ENCODE data around the gene ASF1B. TPM values are rescaled to one million over a fixed set of nuclear protein-coding genes. Genes with fewer than 3 reads are reported as not detected.

Gene ASF1B
- total RNA-seq, 2 experiments from 2014 or later: 93.5 to 94.8 TPM

DNA sequence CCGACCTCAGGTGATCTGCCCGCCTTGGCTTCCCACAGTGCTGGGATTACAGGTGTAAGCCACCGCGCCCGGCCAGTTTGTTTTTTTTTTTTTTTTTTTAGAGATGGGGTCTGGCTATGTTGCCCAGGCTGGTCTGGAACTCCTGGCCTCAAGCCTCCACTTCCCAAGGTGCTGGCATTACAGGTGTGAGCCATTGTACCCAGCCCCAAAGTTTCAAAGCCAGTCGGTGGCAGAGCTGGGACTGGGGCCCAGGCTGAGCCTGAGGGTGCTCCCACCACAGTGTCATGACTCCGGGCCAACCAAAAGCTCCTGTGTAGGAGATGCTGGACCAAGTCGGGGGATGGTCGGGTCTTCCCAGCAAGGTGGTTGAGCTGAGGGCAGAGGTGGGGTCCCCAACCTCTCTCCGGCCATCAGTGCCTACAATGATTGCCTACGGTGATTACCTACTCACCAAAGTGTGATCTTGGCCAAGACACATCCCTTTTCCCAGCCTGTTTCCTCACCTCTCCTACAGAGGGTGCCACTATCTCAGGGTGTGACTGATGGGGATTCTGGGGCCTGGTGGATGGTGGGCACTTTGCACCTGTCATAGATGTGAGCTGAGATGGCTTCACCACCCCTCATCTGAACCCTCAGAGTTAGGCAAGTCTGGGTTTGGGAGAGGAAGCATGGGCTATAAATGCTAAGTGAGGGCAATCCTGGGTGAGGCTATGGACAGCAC is 40.0 kb downstream of the ASF1B start:
- ChIA-PET CTCF (interaction anchor here (0.8 to 1.2 kb wide), 2 partner anchors 19 to 40 kb away, joined by 4 read pairs; partner anchors contain the start of gene ASF1B), POLR2A (interaction anchor here (0.9 to 1.4 kb wide), 2 partner anchors 15 to 40 kb away, joined by 3 read pairs; partner anchors contain the start of gene ASF1B)
- no peaks in the 10 kb centered on the region for H3K27me3 Mint-ChIP-seq
- no peak overlapping the region for H3K4me3 Mint-ChIP-seq
- H3K4me1 Mint-ChIP-seq: peaks cover 10% of the 10 kb centered on the region
- H3K36me3 Mint-ChIP-seq (ENCODE audit: low read depth): peaks cover 23% of the 10 kb centered on the region
- no peak overlapping the region for H3K27ac Mint-ChIP-seq
- H3K9me3 Mint-ChIP-seq: peaks cover 9% of the 10 kb centered on the region
- no peak for DNase-seq

DNA sequence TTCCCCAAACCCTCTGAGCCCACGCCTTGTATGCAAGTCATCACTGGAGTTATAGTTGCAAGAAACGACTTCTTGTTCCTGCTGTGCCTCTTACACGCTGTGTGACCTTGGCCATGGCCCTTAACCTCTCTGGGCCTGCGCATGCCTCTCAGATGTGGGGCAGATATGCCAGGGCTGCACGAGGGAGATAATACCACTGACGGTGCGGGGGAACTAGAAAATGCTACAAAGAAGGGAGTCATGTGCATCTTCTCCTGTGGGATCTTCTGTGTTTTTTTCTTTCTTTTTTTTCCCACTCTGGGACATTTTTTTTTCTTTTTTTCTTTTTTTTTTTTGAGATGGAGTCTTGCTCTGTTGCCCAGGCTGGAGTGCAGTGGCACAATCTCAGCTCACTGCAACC is 41.5 kb downstream of the ASF1B start:
- CTCF ChIA-PET: interaction anchor here (1.3 kb wide), 1 partner anchor 19 kb away, joined by 11 read pairs; no protein-coding TSS in a partner anchor
- peaks cover 11% of the 10 kb centered on the region for H3K4me1 Mint-ChIP-seq

DNA sequence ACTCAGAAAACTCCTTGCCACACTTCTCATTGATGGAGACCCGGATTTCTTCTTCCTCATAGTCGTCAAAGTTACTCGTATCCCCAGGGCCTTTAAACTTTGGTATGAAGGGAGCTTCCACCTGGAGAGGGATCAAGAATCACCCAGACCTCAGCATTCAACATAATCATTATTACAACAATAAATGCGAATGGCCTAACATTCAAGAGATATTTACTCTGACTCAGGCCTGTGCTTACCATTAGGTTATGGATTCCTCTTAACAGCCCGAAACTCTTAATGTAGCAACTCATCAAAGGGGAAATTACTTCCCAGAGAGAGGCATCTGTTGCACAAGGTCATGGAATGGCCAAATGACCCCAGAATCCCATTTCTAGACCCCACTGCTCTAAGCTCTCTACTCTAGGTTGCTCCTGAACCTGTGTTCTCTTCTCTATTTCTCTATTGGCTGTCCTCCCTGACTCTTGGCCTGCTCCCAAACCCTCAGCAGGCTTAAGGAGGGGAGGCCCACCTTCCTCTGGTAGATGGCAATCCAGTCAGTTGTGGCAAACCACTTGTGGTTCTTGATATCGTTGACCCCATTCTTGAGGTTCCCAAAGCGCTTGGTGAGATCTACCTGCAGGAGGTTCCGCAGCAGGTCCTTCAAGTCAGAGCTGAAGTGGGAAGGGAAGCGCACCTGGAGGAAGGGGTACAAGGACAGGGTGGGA is 43.1 kb downstream of the ASF1B start:
- Mint-ChIP-seq H3K36me3 (ENCODE audit: low read depth) (peaks cover 32% of the 10 kb centered on the region), H3K27me3 (no peaks in the 10 kb centered on the region), H3K4me1 (peaks cover 18% of the 10 kb centered on the region), H3K27ac (no peak overlapping the region), H3K9me3 (peaks cover 9% of the 10 kb centered on the region), H3K4me3 (peak overlapping the region; percentile 52)
- DNase-seq: no peak
- ChIA-PET POLR2A (interaction anchor here (0.6 to 0.7 kb wide), 2 partner anchors 13 to 288 kb away, joined by 3 to 4 read pairs; partner anchors contain the start of gene ADGRE5), CTCF (no interaction called here)

More for the DNA sequence above, 41.5 kb downstream of the ASF1B start:
- no peak for DNase-seq
- POLR2A ChIA-PET: interaction anchor here (1.0 to 1.2 kb wide), 2 partner anchors 21 to 42 kb away, joined by 4 to 5 read pairs; partner anchors contain the start of gene ASF1B
- H3K9me3 Mint-ChIP-seq: peaks cover 9% of the 10 kb centered on the region
- no peaks in the 10 kb centered on the region for H3K27me3 Mint-ChIP-seq
- H3K4me3 Mint-ChIP-seq: no peak overlapping the region
- H3K27ac Mint-ChIP-seq: no peak overlapping the region
- H3K36me3 Mint-ChIP-seq (ENCODE audit: low read depth): peaks cover 23% of the 10 kb centered on the region

DNA sequence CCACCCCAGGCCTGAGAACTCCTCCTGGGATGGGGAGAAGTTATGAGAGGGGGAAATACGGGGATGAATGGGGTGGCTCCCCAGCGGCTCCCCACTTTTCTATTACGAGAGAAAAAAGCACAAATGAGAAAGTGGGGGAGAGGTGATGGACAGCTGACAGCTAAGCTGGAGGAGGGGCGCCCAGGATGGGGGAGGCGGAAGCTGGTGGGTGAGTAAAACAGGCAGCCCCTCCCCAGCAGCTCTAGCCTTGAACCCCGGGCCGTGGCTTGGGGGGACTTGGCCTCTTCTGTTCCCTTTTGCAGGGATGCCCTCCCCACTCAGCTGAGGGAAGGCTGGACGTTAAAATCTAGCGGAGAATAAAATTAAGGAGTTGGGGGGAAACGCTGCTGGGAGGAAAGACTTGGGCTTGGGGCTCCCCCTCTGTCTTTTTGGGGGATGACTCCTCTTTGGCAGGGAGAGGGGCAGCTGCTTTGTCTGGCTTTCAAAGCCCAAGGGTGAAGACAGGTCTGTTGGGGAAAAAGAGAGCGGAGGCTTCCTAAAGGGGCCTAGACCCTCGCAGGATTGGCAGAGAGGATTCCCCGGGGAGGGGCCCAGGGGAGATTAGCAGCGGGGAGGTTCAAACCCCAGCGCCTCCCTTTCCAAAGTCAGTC is 44.5 kb downstream of the ASF1B start:
- Mint-ChIP-seq H3K27me3 (no peaks in the 10 kb centered on the region), H3K4me1 (peaks cover 23% of the 10 kb centered on the region), H3K9me3 (peaks cover 9% of the 10 kb centered on the region), H3K4me3 (peak overlapping the region; percentile 99), H3K36me3 (ENCODE audit: low read depth) (peaks cover 32% of the 10 kb centered on the region), H3K27ac (peak overlapping the region; percentile 98)
- CTCF ChIA-PET: interaction anchor here (0.8 to 1.7 kb wide), 2 partner anchors 23 to 45 kb away, joined by 4 read pairs; partner anchors contain the start of gene ASF1B
- POLR2A ChIA-PET: interaction anchor here (0.6 to 1.7 kb wide), 9 partner anchors 10 to 247 kb away, joined by 3 to 11 read pairs (median 4); partner anchors contain the start of genes ASF1B, IL27RA and PRKACA
- peak; percentile 52 for DNase-seq

DNA sequence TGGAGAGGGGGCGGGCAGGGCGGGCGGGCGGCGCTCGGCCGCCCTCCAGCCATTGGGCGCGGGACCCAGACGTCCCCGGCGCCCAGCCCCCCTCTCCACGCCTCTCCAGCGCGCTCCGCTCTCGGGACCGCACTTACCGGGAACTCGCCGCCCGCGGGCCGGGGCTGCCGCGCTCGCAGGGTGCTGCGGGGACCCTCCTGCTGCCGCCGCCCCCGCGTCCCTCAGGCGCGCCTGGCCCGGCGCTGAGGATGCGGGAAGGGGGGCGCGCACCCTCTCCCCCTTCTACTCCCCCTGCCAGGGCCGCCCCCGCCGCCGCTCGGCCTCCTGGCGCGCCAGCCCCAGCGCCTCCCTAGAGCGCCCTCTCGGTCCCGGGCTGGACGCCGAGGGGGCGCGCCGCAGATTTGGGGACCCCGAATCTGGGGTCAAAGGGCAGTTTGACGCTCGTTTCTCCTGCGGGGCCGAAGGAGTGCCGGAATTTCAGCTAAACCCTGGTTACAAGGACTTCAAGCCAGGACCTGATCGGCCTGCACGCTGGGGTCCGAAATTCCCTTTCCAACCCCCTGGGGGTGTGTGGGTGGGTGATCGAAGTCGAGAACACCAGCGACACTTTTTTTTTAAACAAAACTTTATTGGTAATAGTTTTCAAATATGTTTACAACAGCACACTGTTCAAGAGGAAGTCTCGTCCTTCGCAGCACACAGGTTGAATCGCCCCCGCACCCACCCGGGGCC is 45.1 kb downstream of the ASF1B start:
- H3K36me3 Mint-ChIP-seq (ENCODE audit: low read depth): peaks cover 27% of the 10 kb centered on the region
- CTCF ChIA-PET: interaction anchor here (0.8 to 1.7 kb wide), 2 partner anchors 23 to 45 kb away, joined by 4 read pairs; partner anchors contain the start of gene ASF1B
- peak overlapping the region; percentile 98 for H3K27ac Mint-ChIP-seq
- peak; percentile 80 for DNase-seq
- peaks cover 9% of the 10 kb centered on the region for H3K9me3 Mint-ChIP-seq
- POLR2A ChIA-PET: interaction anchor here (0.6 to 1.7 kb wide), 9 partner anchors 10 to 248 kb away, joined by 3 to 11 read pairs (median 4); partner anchors contain the start of genes ASF1B, IL27RA and PRKACA
- H3K4me3 Mint-ChIP-seq: peak overlapping the region; percentile 99
- H3K27me3 Mint-ChIP-seq: no peaks in the 10 kb centered on the region
- H3K4me1 Mint-ChIP-seq: peaks cover 23% of the 10 kb centered on the region

DNA sequence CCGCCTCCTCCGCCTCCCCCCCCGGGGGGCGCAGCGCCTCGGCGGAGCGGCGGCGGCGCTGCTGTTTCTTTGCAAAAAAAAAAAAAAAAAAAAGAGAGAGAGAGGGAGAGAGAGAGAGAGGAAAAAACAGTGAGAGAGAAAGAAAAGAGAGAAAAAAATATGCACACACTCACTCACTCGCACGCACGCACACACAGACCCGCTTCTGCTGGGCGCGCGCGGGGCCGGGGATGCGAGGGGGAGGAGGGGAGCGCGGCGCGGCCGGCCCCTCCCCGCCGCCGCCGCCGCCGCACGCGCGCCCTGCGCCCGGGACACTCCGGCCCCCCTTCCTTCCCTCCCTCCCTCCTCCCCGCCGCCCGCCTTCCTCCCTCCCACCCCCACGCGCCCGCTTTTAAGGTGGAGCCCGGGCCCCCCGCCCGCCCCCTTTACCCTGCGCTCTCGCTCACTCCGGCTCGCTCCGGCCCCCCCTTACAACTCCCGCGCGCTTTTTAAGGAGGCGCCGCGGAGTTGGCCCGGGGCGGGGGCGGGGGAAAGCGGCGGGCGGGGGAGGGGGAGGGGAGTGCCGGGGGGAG is 45.8 kb downstream of the ASF1B start, which contains the start of gene SAMD1:
Gene SAMD1 (minus strand): TSS at position 243 of the 572 bp plus-strand sequence.
- H3K27me3 Mint-ChIP-seq: no peaks in the 10 kb centered on the region
- peak within 1 kb of the TSS; percentile 98 for H3K27ac Mint-ChIP-seq
- H3K36me3 Mint-ChIP-seq (ENCODE audit: low read depth): peaks cover 27% of the 10 kb centered on the region
- CTCF ChIA-PET: interaction anchor here (2.0 kb wide), 1 partner anchor 46 kb away, joined by 8 read pairs; the partner anchor contains the start of gene ASF1B
- H3K4me1 Mint-ChIP-seq: peaks cover 23% of the 10 kb centered on the region
- peak within 1 kb of the TSS; percentile 99 for H3K4me3 Mint-ChIP-seq
- H3K9me3 Mint-ChIP-seq: peaks cover 9% of the 10 kb centered on the region
- DNase-seq: peak; percentile 83
- POLR2A ChIA-PET: interaction anchor here (0.9 to 2.9 kb wide), 8 partner anchors 9 to 210 kb away, joined by 3 to 15 read pairs (median 4); partner anchors contain the start of genes ASF1B and PRKACA

DNA sequence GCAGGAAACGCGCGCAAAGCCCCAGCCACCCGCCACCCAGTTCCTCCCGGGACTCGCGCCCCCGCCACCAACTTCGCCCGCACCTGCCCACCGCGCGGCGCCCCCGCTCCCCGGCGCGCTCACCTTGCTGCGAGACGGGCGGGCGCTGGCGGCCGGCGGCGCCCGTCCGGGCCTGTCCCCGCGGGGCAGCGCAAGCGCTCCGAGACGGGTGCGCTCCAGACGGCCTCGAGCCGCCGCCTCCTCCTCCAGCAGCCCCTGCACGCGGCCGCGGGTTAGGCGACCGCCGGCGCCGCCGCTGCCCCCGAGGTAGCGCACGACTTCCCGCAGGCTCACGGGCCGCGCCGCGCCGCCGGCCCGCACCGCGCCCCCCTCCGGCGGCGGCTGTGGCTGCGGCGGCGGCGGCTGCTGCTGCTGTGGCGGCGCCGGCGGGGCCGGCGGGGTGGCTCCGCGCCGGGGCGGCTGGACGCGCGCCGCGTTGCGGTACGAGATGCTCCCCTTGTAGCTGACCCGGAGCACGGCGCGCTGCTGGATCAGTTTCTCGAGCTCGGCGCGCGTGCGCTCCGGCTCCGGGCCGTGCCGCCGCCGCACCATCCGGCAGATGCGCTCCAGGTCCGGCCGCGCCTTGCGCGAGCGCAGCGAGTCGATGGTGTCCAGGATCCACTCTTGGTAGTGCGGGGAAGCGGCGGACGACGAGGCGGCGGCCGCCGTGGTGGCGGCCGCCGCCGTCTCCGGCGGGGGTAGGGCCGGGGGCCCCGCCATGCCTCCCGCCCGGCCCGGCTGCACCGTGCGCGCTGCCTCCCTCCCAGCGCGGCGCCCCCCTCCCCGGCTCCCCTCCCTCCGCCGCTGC is 46.5 kb downstream of the ASF1B start:
- Mint-ChIP-seq H3K36me3 (ENCODE audit: low read depth) (peaks cover 27% of the 10 kb centered on the region), H3K4me1 (peaks cover 23% of the 10 kb centered on the region), H3K27ac (peak overlapping the region; percentile 61), H3K4me3 (peak overlapping the region; percentile 78), H3K27me3 (no peaks in the 10 kb centered on the region), H3K9me3 (peaks cover 9% of the 10 kb centered on the region)
- DNase-seq: peak; percentile 52
- ChIA-PET CTCF (interaction anchor here (0.7 to 2.0 kb wide), 2 partner anchors 47 to 403 kb away, joined by 3 to 8 read pairs; partner anchors contain the start of gene ASF1B), POLR2A (interaction anchor here (1.0 to 2.9 kb wide), 5 partner anchors 29 to 253 kb away, joined by 3 to 15 read pairs (median 3); partner anchors contain the start of genes ASF1B and DCAF15)

DNA sequence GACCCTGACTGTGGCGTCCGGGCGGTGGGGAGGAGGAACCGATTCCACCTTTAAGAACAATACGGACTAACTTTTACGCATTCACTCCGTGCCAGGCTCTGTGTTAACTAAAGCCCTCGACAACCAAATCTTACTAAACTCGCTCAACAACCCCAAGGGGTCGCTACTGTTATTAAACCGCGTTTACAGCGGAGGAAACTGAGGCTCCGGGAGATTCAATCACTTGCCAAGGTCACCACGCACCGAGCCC is 47.1 kb downstream of the ASF1B start:
- Mint-ChIP-seq H3K27me3 (no peaks in the 10 kb centered on the region), H3K27ac (peak overlapping the region; percentile 61), H3K9me3 (peaks cover 9% of the 10 kb centered on the region), H3K36me3 (ENCODE audit: low read depth) (peaks cover 25% of the 10 kb centered on the region), H3K4me1 (peaks cover 23% of the 10 kb centered on the region), H3K4me3 (peak overlapping the region; percentile 78)
- POLR2A ChIA-PET: interaction anchor here (1.2 to 2.9 kb wide), 3 partner anchors 47 to 252 kb away, joined by 3 to 15 read pairs (median 4); partner anchors contain the start of genes ASF1B and DCAF15
- DNase-seq: no peak
- CTCF ChIA-PET: interaction anchor here (2.0 kb wide), 1 partner anchor 47 kb away, joined by 8 read pairs; the partner anchor contains the start of gene ASF1B

DNA sequence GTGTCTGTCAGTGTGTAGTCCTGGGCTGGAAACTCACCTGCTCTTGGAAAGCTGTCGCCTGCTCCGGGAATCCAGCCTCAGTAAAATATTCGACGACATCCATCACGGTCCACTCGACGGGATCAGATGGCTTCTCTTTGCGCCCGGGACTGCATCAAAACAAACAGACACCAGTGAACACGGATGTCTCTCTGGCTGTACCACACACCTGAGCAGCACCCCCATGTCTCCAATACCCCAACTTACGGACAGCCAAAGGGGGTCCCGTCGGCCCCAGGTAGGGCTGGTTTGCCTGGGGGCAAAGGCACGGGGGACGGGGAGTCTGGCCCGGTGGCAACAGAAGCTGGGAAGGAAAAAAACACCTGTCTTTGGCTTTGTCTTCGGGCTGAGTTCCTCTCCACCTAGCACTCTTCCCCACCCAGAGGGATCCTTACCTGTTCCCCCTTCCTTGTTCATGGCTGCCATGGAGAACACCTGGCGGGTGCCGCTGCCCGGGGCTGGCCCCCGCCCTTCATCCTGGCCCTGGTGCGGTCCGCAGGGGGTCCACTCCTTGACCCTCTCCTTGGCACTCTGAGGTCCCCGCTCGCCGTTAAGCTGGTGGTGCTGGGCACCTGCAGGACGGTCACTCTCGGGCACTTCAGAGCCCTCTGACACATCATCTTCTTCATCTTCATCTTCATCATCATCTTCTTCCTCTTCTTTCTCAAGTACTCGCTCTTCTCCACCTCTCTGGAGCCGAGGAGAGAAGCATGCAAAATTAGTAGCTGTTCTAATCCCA is 47.6 kb downstream of the ASF1B start:
- H3K27ac Mint-ChIP-seq: peak overlapping the region; percentile 61
- ChIA-PET CTCF (interaction anchor here (2.0 kb wide), 1 partner anchor 48 kb away, joined by 8 read pairs; the partner anchor contains the start of gene ASF1B), POLR2A (interaction anchor here (1.2 to 2.9 kb wide), 3 partner anchors 47 to 252 kb away, joined by 3 to 15 read pairs (median 4); partner anchors contain the start of genes ASF1B and DCAF15)
- H3K27me3 Mint-ChIP-seq: no peaks in the 10 kb centered on the region
- peaks cover 9% of the 10 kb centered on the region for H3K9me3 Mint-ChIP-seq
- DNase-seq: no peak
- H3K36me3 Mint-ChIP-seq (ENCODE audit: low read depth): peaks cover 25% of the 10 kb centered on the region
- peaks cover 23% of the 10 kb centered on the region for H3K4me1 Mint-ChIP-seq
- peak overlapping the region; percentile 78 for H3K4me3 Mint-ChIP-seq

DNA sequence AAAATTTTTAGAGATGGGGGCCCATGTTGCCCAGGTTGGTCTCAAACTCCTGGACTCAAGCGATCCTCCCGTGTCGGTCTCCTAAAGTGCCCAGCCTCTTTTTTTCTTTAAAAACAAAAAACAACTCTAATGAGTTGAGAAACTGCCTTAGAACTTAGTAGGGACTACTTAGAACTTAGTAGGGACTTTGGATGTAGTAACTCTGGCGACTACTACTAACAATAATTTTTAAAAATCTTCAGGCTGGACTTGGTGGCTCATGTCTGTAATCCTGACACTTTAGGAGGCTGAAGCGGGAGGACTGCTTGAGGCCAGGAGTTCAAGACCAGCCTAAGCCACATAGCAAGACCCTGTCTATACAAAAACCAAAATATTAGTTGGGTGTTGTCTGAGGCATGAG is 50.3 kb downstream of the ASF1B start:
- H3K4me3 Mint-ChIP-seq: no peak overlapping the region
- ChIA-PET CTCF (no interaction called here), POLR2A (no interaction called here)
- DNase-seq: no peak
- H3K9me3 Mint-ChIP-seq: no peaks in the 10 kb centered on the region
- no peak overlapping the region for H3K27ac Mint-ChIP-seq
- no peaks in the 10 kb centered on the region for H3K27me3 Mint-ChIP-seq
- H3K4me1 Mint-ChIP-seq: peaks cover 23% of the 10 kb centered on the region
- H3K36me3 Mint-ChIP-seq (ENCODE audit: low read depth): peaks cover 13% of the 10 kb centered on the region

All from activated CD4-positive, alpha-beta memory T cell treated with anti-CD3 and anti-CD28 coated beads, Interleukin-2, amount 10 ng/mL, durations not matched to agents 7 days and 5 days (primary cell).